ENCODE results near the gene HYPK.

HYPK gene

GRCh38 chr15:43800286-43801141 lies at the start of gene HYPK:
TSS of gene HYPK (plus strand) at chr15:43800599. CDS start at chr15:43800623, 24 bp downstream.
- DNase-seq, result peak; percentile 90

GRCh38 chr15:43751885-43752284 lies 48.5 kb upstream of the HYPK start:
- no peak for DNase-seq

- DNase-seq, result no peak
These were observed 37.6 kb upstream of the HYPK start for GRCh38 chr15:43762824-43763223.

GRCh38 chr15:43763819-43764446 lies 36.5 kb upstream of the HYPK start:
- no peak for DNase-seq

GRCh38 chr15:43769584-43770228 lies 30.7 kb upstream of the HYPK start:
- peak; percentile 59 to 69 for DNase-seq

- DNase-seq, result no peak
These were observed 28.6 kb upstream of the HYPK start for GRCh38 chr15:43771816-43772215.

GRCh38 chr15:43772624-43773023 lies 27.8 kb upstream of the HYPK start:
- no peak for DNase-seq

- no peak for DNase-seq
These were observed 26.3 kb upstream of the HYPK start for GRCh38 chr15:43774062-43774461.

- no peak for DNase-seq
These were observed 24.9 kb upstream of the HYPK start for GRCh38 chr15:43775411-43775965.

- DNase-seq, result peak in 1 of 2 donors; percentile 25
These were observed 24.2 kb upstream of the HYPK start for GRCh38 chr15:43776101-43776717.

GRCh38 chr15:43776718-43777266 lies 23.6 kb upstream of the HYPK start, which contains the start of gene ELL3:
TSS of gene ELL3 (minus strand) at chr15:43776966. CDS start at chr15:43776901, 65 bp downstream.
- DNase-seq, result peak; percentile 76 to 82

- peak; percentile 80 to 81 for DNase-seq
These were observed 23.0 kb upstream of the HYPK start for GRCh38 chr15:43777267-43777914.

- no peak for DNase-seq
These were observed 21.4 kb upstream of the HYPK start for GRCh38 chr15:43779016-43779415.

- no peak for DNase-seq
These were observed 11.0 kb upstream of the HYPK start for GRCh38 chr15:43789409-43789808.

GRCh38 chr15:43791993-43792760 lies 8.2 kb upstream of the HYPK start, which contains the start of gene SERF2:
TSS of gene SERF2 (plus strand) at chr15:43792320. CDS start at chr15:43792377, 57 bp downstream.
- peak; percentile 100 for DNase-seq

- peak; percentile 34 to 38 for DNase-seq
These were observed 7.5 kb upstream of the HYPK start for GRCh38 chr15:43792761-43793476.

GRCh38 chr15:43793647-43794046 lies 6.8 kb upstream of the HYPK start:
- DNase-seq, result no peak

GRCh38 chr15:43794269-43795037 lies 5.9 kb upstream of the HYPK start:
- no peak for DNase-seq

GRCh38 chr15:43795197-43795596 lies 5.2 kb upstream of the HYPK start:
- no peak for DNase-seq

- no peak for DNase-seq
These were observed 4.4 kb upstream of the HYPK start for GRCh38 chr15:43795997-43796396.

Data from activated CD4-positive, alpha-beta T cell treated with anti-CD3 and anti-CD28 coated beads for 4 hours (primary cell).